Muscle of arm (tissue), 14 donors: Measurements from ENCODE around the gene HNMT. TPM values are rescaled to one million over a fixed set of nuclear protein-coding genes. Genes with fewer than 3 reads are reported as not detected.
"Not testable (repeated sequence)": the region's sequence is repeated elsewhere in the genome, so short reads cannot be mapped to it uniquely, and the experiment has no call there.

Experiments
- DNase-seq: peaks from one replicate; pipeline ENCODE4 v3.0.0-alpha.2; 2013
- long read RNA-seq, 11 donors: transcript quantifications; one replicate each; lab custom pipeline, GENCODE V29; 2026
- polyA plus RNA-seq, 12 donors: library from polyadenylated mRNA; unstranded; fragments of 120-200 nt; gene quantifications; one replicate each; pipeline ENCODE4 v1.2.1, GENCODE V29; 2013; ENCODE audit not compliant: insufficient read length in 12 of 12

The HNMT gene
- 10 to 100 TPM in 11 of 12 donors, not detected in 1; 18.1 to 34.2 (median 23.4) TPM for polyA plus RNA-seq
- long read RNA-seq, donor 1, transcript HNMT-202 (6 exons, 3,295 nt), result major isoform, 33 of 51 reads
- long read RNA-seq, donor 1, transcript HNMT-201 (2 exons, 504 nt), result minor isoform, 12 of 51 reads
- long read RNA-seq, donor 1, partial matches to known transcripts, result 0 of 51 reads
- long read RNA-seq, donor 1, other reads (novel, unspliced or antisense), result 5 of 51 reads
- long read RNA-seq, donor 2, transcript HNMT-202 (6 exons, 3,295 nt), result major isoform, 11 of 13 reads
- long read RNA-seq, donor 2, partial matches to known transcripts, result 0 of 13 reads
- long read RNA-seq, donor 2, other reads (novel, unspliced or antisense), result 0 of 13 reads
- long read RNA-seq, donor 3, partial matches to known transcripts, result 0 of 4 reads
- long read RNA-seq, donor 3, other reads (novel, unspliced or antisense), result 0 of 4 reads
- long read RNA-seq, donor 4, transcript HNMT-202 (6 exons, 3,295 nt), result major isoform, 7 of 9 reads
- long read RNA-seq, donor 4, partial matches to known transcripts, result 0 of 9 reads
- long read RNA-seq, donor 4, other reads (novel, unspliced or antisense), result 0 of 9 reads
- long read RNA-seq, donor 5, transcript HNMT-202 (6 exons, 3,295 nt), result major isoform, 10 of 11 reads
- long read RNA-seq, donor 5, partial matches to known transcripts, result 0 of 11 reads
- long read RNA-seq, donor 5, other reads (novel, unspliced or antisense), result 0 of 11 reads
- long read RNA-seq, donor 6, transcript HNMT-202 (6 exons, 3,295 nt), result major isoform, 5 of 5 reads
- long read RNA-seq, donor 6, partial matches to known transcripts, result 0 of 5 reads
- long read RNA-seq, donor 6, other reads (novel, unspliced or antisense), result 0 of 5 reads
- long read RNA-seq, donor 7, transcript HNMT-202 (6 exons, 3,295 nt), result major isoform, 6 of 8 reads
- long read RNA-seq, donor 7, partial matches to known transcripts, result 0 of 8 reads
- long read RNA-seq, donor 7, other reads (novel, unspliced or antisense), result 0 of 8 reads
- long read RNA-seq, donor 8, transcript HNMT-202 (6 exons, 3,295 nt), result major isoform, 10 of 14 reads
- long read RNA-seq, donor 8, partial matches to known transcripts, result 0 of 14 reads
- long read RNA-seq, donor 8, other reads (novel, unspliced or antisense), result 0 of 14 reads
- long read RNA-seq, donor 9, partial matches to known transcripts, result 0 of 3 reads
- long read RNA-seq, donor 9, other reads (novel, unspliced or antisense), result 0 of 3 reads
- long read RNA-seq, donor 10, transcript HNMT-202 (6 exons, 3,295 nt), result major isoform, 6 of 6 reads
- long read RNA-seq, donor 10, partial matches to known transcripts, result 0 of 6 reads
- long read RNA-seq, donor 10, other reads (novel, unspliced or antisense), result 0 of 6 reads
- long read RNA-seq, donor 11, transcript HNMT-202 (6 exons, 3,295 nt), result major isoform, 10 of 13 reads
- long read RNA-seq, donor 11, partial matches to known transcripts, result 0 of 13 reads
- long read RNA-seq, donor 11, other reads (novel, unspliced or antisense), result 0 of 13 reads

DNA sequence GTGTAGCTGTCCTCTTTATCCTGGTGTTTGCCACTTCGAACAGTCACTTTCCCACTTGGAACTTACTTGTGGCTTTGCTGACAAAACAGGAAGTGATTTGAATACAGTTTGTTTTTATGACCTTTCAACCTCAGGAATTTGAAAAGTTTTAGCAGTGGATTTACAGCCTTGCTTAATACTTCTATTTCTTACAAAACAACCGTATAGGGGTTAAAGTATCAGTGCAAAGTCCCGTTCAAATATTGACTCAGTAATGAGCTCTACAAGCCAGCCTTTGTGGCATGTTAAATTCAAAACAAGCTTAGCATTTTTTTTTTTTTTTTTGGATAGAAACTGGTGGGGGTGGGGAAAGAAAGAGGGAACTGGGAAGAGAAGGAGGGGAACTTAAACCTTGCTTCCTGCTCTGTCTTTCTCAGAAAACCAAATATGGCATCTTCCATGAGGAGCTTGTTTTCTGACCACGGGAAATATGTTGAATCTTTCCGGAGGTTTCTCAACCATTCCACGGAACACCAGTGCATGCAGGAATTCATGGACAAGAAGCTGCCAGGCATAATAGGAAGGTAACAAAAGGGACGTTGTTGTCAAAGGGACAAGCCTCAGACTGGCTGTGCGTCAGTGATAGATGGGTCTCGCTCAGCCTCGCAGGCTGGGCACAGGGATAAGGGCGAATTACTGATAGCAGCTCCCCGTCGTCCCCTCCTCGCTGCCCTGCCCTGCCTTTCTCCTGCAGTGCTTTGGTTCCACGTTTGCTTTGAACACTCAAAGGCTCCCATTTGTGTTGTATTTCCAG, at the start of gene HNMT:
Gene HNMT, plus strand, starts transcription at position 408 of the 793 bp plus-strand sequence. Its CDS starts 19 bp downstream, at position 427.
- DNase-seq, result peak; percentile 56

DNA sequence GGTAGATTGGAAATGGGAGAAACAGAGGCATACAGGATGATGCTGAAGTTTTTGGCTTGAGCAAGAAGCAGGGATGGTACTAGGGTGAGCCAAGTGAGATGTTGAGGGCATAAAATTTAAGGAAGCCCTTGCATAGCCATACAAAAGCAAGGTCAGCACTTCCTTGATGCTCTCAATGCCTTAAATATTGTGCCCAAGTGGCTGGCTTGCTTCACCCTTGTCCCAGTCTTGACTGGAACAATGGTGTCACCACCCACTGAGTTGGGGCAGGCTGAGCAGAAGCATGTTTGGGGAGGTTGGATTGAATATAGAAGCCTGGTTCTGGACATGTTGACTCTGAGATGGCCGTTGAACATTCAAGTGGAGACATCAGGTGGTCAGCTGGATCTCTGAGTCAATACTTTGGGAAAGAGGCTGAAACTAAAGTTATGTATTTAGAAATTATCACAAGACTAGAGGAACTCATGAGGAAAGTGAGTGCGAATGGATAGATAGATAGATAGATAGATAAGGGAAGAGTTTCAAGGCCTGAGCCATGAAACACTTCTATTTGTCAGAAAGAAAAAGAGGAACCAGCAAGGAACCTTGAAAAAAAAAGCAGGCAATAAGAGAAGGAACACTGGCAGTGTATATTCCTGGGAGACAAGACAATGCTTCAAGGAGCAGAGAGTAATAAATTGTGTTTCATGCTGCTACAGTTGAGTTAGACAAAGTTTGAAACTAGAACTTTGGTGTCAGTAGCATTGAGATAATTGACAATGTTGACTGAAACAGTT, 43.0 kb upstream of the HNMT start:
- DNase-seq, result no peak

DNA sequence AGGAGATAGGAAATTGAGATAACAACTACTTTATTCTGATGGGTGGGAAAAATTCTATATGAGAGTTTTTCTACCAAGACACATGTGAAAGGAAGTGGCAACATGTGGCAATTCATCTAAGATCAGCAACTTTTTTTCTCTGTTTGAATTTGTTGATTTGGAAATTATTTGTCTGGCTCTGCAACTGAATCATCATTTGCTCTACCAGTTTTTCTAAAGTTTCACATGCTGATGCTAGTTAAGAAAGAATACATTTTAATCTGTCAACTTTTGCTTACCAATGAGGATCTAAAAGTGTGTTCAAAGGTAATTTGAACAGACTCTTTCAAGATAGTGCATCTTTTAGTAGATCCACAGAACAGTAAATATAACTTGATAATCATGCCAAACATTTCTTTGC, 42.1 kb upstream of the HNMT start:
- not testable (repeated sequence) for DNase-seq

DNA sequence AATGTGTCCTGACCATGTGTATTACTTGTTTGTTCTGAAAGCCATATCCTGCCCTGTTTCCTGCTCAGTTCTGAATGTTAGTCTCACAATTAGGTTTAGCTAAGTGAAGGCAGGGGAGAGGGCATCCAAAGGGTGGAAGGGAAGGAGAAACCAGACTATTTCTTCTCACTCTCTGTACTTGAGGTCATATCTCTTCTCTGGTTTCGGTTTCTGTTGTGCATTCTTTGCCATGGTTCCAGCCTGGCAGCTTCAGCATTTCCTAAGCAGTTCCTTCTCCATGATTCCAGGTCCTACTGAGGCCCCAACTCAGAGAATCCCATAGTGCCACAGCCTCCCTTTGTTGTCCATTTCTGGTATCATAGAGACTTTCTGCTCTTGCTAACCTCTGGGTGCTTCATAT, 40.3 kb upstream of the HNMT start:
- DNase-seq, result no peak

- no peak for DNase-seq
These were observed 38.7 kb upstream of the HNMT start for GRCh38 chr2:137925599-137925998.

- no peak for DNase-seq
These were observed 36.4 kb upstream of the HNMT start for GRCh38 chr2:137927846-137928245.

GRCh38 chr2:137928547-137929518, 35.4 kb upstream of the HNMT start:
- DNase-seq, result no peak

DNA sequence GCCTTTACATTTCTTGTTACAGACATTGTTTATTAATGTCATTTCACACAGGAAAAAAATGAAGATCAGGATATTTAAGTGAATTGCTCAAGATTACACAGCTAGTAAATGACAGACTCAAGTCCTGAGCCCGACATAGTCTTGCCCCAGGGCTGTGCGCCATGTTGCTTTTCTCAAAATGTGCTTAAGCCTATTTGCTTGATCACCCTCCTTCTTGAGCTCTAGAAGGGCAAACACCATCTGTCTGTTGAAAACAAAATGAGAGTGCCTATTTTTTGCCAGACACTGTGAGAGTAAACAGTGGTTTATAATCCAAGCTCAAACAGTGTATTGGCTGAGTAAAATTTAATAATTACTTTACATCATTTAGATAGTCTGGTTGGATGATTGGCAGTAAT, 34.8 kb upstream of the HNMT start:
- no peak for DNase-seq

DNA sequence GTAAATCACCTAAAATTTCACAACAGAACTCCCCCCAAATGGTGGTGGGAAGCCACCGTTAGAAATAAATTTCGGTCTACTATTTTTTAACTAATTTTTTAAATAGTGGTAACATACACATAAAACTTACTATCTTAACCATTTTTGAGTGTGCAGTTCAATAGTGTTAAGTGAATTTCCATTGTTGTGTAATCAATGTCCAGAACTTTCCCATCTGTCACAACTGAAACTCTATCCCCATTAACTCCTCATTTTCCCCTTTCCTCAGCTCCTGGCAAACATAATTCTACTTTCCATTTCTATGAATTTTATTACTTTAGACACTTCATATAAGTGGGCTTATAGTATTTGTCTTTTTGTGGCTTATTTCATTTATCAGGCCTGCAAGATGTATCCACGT, 34.1 kb upstream of the HNMT start:
- no peak for DNase-seq

GRCh38 chr2:137935591-137935990, 28.7 kb upstream of the HNMT start:
- DNase-seq, result no peak

- DNase-seq, result no peak
These were observed 27.0 kb upstream of the HNMT start for GRCh38 chr2:137937246-137937645.

DNA sequence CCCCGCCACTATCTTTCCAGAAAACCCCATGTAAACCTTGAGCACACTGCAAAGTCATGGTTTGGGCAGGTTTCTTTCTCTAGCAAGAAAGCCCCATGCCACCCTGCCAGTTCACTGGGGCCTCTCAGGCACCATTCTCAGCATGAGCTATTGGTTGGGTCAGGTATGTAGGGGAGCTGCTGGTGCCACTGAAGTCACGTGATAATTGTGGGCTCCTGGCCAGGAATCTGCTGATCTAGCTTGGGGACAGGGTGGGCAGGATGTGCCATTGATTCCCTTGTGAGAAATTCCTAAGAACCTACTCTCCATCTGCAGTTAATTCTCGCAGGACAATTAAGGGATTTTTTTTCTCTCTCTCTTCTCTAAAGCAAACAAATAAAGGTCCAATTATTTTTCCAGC, 26.5 kb upstream of the HNMT start:
- no peak for DNase-seq

DNA sequence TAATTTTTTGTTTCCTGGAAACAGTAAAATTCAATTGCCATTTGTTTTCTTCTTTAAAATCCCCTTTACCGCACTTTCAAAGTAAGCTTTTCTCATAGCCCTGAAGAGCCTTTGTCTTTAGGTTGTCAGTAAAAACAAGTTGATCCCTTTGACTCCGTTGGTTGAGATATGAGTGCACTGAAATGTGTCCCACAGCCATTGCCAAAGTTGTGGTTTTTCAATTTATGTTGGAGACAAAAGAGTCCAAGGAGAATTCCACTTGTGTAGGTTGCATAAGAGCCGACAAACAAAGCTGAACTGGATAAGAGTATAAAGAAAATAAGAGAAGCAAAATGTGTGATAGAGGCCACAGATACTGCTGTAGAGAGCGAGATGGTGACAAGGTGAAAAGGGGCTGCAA, 26.1 kb upstream of the HNMT start:
- no peak for DNase-seq

DNA sequence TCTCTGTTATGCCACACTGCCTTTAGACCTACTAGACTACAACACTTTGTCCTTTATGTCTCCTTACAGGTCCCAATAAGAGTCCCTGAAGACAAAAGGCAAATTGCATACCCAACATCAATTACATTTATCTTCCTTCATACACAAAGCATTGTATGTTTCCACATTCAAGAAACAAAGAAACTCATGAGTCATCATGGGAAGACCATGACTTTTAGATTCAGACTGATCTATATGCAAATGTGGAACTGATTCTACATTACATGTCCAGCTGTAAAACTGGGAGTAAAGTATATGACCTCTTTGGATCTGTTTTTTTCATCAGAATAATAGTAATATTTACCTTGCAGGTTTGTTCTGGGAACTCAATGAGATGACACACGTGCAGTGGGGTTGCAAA, 25.2 kb upstream of the HNMT start:
- DNase-seq, result no peak

DNA sequence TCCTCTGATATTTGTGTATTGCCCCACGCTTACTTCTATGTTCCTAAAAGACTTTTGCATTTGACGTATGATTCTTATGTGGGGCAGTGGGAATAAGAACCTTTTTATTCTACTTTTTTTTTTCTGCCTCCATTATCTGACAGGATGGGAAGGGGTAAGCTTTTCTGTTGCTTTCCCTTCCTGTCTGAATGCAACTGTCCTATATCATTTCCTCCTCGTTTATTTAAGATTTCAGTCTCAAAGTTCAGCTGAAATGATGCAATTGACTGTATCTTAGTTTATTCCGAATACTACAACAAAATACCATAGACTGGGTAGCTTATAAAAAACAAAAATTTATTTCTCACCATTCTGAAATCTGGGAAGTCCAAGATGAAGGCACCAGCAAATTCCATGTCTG, 24.1 kb upstream of the HNMT start:
- DNase-seq, result no peak

- DNase-seq, result no peak
These were observed 22.0 kb upstream of the HNMT start for GRCh38 chr2:137942037-137942832.

GRCh38 chr2:137942833-137943677, 21.2 kb upstream of the HNMT start:
- no peak for DNase-seq
